WTC11 (cell line): Measurements from ENCODE around the gene CNMD.

Experiments
- MXD4 ChIP-seq: fragments of 250-450 bp; sonication (Bioruptor Pico); IDR thresholded peaks from 2 replicates; pipeline ENCODE4 v1.8.0; 2021; ENCODE audit warnings: mild to moderate bottlenecking, moderate library complexity, borderline replicate concordance
- RORB ChIP-seq: fragments of 250-450 bp; sonication (Bioruptor Pico); IDR thresholded peaks from 2 replicates; pipeline ENCODE4 v1.9.0; 2021; ENCODE audit warnings: mild to moderate bottlenecking
- SMAD4 ChIP-seq: sonication (generic); formaldehyde crosslinking; IDR thresholded peaks from 2 replicates; pipeline ENCODE4 v1.8.0; 2022; ENCODE audit warnings: mild to moderate bottlenecking, missing genetic modification reagents
- SP1 ChIP-seq: sonication (generic); formaldehyde crosslinking; conservative IDR thresholded peaks from 2 replicates; pipeline ENCODE4 v1.8.1; 2022; ENCODE audit warnings: missing genetic modification reagents
- TEAD4 ChIP-seq: sonication (generic); formaldehyde crosslinking; IDR thresholded peaks from 2 replicates; pipeline ENCODE4 v1.8.0; 2022; ENCODE audit warnings: mild to moderate bottlenecking, missing genetic modification reagents
- ZNF396 ChIP-seq: fragments of 250-450 bp; sonication (Bioruptor Pico); IDR thresholded peaks from 2 replicates; pipeline ENCODE4 v1.8.0; 2021; ENCODE audit warnings: mild to moderate bottlenecking, moderate library complexity, borderline replicate concordance
- TF ChIP-seq, protein P1 (sequence below): fragments of 200-600 bp; IDR thresholded peaks from 2 replicates; pipeline ENCODE4 v1.8.0; 2022; ENCODE audit warnings: antibody characterized with exemption
- TF ChIP-seq, protein P2 (sequence below): fragments of 250-450 bp; sonication (Bioruptor Pico); conservative IDR thresholded peaks from 2 replicates; pipeline ENCODE4 v1.9.0; 2021; ENCODE audit warnings: mild to moderate bottlenecking
- TF ChIP-seq, protein P3 (sequence below): sonication (generic); formaldehyde crosslinking; IDR thresholded peaks from 2 replicates; pipeline ENCODE4 v1.8.1; 2022; ENCODE audit warnings: missing genetic modification reagents, borderline replicate concordance

DNA sequence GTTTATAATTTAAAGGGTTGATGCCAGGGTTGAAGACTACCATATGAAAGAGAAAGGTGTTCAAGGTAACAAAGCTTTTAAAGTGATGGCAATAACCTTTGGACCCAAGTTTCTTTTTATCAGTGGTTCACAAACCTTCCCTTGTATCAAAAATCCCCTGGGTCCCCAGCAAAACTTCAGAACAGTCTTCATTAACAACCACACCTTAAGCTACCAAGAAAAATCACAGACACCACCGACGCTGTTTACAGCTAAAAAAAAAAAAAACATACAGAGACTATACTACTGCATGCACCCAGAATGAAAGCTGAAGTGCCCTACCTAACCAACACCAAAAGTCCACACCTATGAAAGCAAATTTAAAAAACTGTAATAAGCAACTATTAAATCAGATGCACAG lies 13.4 kb downstream of the CNMD start:
- TF ChIP-seq, protein P1, sequence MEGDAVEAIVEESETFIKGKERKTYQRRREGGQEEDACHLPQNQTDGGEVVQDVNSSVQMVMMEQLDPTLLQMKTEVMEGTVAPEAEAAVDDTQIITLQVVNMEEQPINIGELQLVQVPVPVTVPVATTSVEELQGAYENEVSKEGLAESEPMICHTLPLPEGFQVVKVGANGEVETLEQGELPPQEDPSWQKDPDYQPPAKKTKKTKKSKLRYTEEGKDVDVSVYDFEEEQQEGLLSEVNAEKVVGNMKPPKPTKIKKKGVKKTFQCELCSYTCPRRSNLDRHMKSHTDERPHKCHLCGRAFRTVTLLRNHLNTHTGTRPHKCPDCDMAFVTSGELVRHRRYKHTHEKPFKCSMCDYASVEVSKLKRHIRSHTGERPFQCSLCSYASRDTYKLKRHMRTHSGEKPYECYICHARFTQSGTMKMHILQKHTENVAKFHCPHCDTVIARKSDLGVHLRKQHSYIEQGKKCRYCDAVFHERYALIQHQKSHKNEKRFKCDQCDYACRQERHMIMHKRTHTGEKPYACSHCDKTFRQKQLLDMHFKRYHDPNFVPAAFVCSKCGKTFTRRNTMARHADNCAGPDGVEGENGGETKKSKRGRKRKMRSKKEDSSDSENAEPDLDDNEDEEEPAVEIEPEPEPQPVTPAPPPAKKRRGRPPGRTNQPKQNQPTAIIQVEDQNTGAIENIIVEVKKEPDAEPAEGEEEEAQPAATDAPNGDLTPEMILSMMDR = no peak
- TF ChIP-seq, protein P2, sequence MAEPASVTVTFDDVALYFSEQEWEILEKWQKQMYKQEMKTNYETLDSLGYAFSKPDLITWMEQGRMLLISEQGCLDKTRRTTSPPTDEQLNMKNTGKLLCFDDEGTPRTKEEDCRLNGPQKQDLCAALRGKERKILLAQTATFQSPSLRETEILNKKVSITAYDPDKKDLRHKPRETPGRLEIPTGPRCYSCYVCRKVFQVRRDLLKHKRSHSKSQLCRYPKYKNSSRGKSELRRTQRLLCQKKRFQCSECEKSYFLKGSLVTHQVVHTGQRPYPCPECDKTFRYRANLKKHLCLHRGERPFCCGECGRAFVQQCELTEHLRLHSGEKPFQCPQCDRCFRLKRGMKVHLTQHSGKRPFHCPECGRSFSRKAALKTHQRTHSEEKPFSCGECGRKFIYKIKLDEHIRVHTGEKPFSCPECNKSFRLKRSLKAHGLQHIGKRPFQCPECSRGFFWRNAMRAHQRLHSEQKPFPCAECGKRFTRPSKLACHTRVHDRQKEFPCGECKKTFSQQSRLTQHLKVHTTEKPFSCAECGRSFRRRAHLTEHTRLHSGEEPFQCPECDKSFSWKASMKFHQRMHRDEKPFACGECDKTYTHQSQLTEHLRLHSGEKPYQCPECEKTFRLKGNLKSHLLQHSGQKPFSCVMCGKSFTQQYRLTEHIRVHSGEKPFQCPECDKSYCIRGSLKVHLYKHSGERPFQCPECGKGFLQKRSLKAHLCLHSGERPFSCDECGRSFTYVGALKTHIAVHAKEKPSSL = no peak
- TF ChIP-seq, protein P3, sequence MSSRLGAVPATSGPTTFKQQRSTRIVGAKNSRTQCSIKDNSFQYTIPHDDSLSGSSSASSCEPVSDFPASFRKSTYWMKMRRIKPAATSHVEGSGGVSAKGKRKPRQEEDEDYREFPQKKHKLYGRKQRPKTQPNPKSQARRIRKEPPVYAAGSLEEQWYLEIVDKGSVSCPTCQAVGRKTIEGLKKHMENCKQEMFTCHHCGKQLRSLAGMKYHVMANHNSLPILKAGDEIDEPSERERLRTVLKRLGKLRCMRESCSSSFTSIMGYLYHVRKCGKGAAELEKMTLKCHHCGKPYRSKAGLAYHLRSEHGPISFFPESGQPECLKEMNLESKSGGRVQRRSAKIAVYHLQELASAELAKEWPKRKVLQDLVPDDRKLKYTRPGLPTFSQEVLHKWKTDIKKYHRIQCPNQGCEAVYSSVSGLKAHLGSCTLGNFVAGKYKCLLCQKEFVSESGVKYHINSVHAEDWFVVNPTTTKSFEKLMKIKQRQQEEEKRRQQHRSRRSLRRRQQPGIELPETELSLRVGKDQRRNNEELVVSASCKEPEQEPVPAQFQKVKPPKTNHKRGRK = no peak
- no peak for TF ChIP-seq SP1 (CRISPR knock-in tag)
- TF ChIP-seq RORB (CRISPR knock-in tag) = no peak
- no peak for TF ChIP-seq TEAD4 (CRISPR knock-in tag)
- no peak for TF ChIP-seq MXD4 (CRISPR knock-in tag)
- TF ChIP-seq SMAD4 (CRISPR knock-in tag) = no peak
- no peak for TF ChIP-seq ZNF396 (CRISPR knock-in tag)
